HG03095 (cell line): Measurements from ENCODE around the gene ITGA6.

ENCODE experiments used
- ATAC-seq: cut with Tn5 transposase; IDR thresholded peaks from one replicate; pipeline ENCODE4 v1.9.1; 2021; ENCODE audit warnings: moderate library complexity; ENCODE audit not compliant: unreplicated experiment

Gene ITGA6

DNA sequence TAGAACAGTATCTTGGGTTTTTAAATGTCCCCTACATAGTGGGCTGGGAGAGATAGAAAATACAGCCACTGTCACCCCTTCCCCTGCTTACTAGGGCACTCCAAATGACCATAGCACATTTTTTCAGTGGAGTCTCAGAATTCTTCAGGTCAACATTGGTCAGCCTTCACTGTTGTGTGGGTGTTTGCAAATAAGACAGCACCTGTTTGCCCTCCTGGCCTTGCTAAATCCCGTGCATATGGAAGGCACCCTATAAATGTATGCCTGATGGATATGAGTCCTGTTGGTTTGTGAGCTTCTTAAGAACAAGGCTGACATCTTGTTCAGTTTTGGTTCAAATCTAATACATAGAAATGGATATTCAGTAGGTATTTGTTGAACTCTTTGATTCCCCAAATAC lies 12.5 kb downstream of the ITGA6 start:
- no peak for ATAC-seq

DNA sequence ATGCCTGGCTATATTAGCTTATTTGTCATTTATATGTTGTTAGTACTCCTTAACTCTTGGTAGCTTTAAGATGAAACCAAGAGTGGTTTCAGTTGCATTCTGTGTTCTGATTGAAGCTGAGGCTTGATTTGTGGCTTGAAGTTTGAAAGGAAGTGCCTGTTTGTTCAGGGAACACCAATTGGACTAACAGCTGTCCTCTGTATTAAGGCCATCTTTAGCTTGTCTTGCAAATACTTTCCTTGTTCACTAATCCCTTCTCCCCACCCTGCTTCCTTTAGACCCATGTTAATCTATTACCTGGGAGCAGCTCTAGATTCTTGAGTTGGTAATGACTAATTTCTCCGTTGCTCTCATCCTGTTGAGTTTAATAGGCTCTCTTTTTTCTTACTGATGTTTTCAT lies 13.4 kb downstream of the ITGA6 start:
- no peak for ATAC-seq

DNA sequence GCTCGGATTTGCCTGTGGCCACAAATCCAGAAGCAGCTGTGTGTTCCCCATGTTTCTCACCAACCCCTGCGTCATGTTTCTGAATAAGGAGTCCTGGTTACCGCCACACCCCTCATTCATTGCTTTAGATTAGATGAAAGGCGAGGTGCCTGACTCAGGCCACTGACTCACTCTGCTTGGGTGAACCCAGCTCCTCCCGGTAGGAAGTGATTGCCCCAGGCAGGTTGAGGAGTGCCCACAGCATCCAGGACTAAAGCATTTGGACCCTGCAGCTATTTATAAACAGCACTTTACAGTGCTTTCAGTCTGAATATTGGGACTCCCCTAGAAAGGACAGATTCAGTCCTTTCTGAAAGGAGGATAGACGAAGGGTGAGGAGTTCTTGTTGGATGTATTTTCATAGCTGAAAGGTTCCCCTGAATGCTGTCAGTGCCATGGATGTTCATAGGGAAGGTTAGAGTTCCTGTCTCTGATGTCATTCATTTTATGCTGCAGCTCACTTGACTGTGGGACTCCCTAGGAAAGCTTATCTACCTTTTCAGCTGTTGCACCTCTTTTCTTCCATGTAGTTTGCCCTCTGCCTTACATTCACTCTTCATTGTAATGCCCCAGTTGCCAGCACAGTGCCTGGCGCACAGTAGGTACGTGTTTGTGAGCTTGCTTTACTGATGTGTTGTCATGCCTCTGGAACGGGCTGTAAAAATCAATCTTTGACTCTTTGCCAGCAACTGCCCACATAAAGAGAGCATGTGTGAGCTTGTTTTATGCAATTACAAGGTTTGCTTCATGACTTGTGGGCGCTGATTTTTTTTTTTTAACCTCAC lies 14.9 kb downstream of the ITGA6 start:
- ATAC-seq = no peak

DNA sequence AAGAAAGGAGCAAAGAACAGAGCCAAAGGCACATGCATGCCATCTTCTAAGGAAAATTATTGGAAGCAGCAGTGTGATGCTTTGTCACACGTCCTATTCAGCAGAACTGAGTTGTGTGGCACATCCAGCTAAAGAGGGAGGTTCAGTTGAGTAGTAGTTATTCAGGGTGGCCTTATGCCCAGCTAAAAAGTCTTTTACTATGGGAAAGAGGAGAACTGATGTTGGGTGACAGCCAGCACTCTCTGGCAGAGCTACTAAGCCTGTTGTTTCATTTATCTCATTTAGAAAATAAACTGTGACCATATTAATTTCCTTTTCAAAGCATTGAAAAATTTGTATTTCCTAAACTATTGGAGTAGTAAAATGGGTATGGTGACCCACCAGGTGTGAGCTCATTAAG lies 18.5 kb downstream of the ITGA6 start:
- ATAC-seq = no peak

DNA sequence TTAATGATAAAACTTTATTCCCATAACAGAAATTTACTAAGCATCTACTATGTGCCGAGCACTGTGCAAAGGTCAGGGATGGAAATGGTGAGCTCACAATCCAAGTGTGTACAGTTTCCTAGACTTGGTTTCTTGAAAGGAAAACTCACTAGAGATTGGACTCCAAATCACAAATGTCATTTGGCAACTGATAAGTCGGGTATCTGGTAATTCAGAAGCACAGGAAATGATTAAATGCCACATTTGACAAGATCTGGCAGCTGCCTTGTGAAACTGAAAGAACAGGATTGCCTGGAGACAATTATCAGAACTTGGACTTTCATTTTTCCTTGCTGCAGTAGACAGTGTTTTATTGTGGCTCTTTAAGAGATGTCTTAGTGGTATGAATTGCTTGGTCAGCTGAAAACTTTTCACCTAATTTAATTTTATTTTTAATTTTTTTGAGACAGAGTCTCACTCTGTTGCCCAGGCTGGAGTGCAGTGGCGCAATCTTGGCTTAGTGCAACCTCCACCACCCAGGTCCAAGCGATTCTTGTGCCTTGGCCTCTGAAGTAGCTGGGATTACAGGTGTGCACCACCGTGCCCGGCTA lies 19.2 kb downstream of the ITGA6 start:
- no peak for ATAC-seq

DNA sequence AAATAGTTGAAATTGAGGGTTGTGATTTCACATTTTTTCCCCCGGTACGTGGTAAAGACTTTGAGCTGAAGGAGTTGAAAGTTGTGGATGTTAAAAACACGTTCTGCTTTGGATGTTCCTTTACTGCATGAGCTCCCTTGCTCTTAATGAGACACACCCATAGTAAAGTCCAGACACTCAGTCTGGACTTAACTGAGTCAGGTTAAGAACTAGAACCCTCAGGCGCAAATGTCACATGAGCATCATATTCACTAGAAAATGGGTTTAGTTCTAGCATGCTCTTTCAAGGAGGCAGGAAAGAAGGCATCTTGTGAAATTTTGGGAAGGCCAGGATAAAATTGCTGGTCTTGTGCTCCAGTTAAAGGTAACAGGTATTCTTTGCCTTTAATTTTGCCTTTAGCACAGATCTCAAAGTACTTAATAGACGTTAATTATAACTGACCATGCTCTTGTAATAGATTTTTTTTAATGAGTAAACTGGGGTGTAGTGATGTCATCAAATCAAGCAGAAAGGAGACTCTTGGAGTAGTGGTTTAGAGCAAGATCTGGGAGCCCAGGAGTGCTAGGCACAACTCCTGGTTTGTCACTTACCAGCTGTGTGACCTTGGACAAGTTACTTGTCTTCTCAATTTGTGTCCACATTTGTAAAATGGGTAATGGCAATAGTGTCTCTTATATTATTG lies 20.6 kb downstream of the ITGA6 start:
- ATAC-seq = no peak

- ATAC-seq = no peak
Measured at GRCh38 chr2:172448544-172449267, 21.3 kb downstream of the ITGA6 start.

- no peak for ATAC-seq
Measured at GRCh38 chr2:172449911-172450550, 22.6 kb downstream of the ITGA6 start.

GRCh38 chr2:172451923-172452322 lies 24.5 kb downstream of the ITGA6 start:
- ATAC-seq = no peak

DNA sequence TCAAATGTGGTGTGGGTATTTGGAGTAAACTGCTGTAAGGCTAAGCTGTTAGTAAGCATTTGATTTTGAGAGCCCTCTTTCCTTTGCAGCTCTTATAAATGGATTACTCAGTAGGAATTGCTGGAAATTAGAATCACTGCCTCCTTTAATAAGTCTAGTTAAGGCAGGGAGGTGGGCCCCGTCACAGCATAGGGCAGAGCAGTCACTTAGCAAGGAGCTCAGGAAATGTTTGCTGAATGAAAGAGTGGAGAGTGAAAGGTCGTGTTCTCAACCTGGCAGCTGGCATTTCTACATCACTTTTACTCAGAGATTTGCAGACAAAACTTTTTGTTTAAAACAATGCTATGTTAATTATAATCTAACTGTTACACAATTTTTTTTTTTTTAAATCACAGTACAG lies 25.5 kb downstream of the ITGA6 start:
- no peak for ATAC-seq

- no peak for ATAC-seq
Measured at GRCh38 chr2:172454404-172455120, 27.2 kb downstream of the ITGA6 start.

DNA sequence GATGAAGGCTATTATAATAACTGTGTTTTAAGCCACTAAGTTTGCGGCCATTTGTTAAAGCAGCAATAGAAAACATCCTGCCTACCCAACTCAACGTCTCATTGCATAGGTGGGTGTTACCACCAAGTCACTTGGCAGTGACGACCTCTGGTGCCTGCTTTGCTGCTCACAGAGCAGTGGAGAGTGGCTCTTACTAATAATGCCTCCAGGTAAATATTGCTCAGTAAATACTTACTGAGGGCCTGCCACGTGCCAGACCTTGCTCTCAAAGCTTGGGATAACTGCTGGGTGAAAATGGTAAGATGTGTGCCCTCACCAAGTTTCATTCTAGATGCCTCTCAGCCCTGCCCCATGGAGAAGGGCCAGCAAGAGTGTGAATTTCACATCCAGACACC lies 27.7 kb downstream of the ITGA6 start:
- ATAC-seq = no peak

DNA sequence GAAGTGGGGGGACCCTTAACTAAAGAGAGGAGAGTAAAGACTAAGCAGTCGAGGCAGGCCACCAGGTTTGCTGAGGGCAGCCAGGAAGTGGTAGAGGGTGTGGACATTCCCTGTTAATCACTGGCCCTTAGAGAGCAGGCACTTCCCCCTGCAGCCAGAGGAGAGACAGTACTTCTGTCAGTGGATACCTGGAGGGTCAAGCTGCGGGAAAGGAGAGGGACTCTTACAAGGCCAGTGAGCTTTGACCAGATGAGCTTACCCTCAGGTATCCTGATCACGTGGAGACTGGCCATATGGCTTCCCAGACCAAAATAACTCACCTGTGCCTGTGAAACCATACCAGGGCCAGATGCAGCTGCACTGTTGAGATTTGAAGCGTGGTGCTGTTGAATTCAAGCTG lies 28.6 kb downstream of the ITGA6 start:
- no peak for ATAC-seq

GRCh38 chr2:172457536-172457935 lies 30.1 kb downstream of the ITGA6 start:
- no peak for ATAC-seq

GRCh38 chr2:172458561-172459124 lies 31.3 kb downstream of the ITGA6 start:
- ATAC-seq = no peak

- ATAC-seq = no peak
Measured at GRCh38 chr2:172460780-172461201, 33.4 kb downstream of the ITGA6 start.

DNA sequence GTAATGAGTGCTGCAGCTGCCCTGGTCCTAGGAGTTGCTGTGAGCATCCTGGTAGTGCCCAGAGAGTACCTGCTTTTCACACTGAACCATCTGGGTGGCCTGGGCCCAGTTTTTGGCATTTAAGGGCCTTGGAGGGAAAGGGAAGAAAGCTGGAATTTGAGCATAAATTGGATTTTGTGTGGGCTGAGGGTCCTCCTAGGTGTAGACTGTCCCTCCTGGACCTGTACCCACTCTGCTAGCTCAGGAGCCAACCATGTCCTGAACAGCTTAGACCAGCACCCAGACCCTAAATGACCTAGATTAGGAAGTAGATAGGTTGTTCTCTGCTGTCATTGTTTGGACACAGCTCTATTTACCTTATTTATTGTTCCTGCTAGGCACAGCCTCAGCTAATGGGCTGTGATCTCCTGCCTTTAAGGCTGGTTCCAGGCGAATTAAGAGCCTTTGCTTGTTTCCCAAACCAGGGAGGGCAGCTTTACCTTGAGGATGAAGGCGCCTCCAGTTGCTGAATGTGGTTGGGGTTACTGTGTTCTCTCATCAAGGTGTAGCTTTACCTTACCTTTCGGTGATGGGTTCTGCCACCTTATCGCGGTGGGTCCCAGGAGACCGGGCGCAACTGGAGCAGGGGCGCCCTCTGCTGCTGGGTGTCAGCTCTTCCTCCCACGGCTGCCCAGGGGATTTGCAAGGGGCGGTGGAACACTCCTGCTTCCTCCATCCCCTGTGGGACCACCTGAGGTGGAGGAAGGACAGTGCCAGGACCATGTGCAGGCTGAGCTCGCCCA lies 34.4 kb downstream of the ITGA6 start:
- no peak for ATAC-seq

GRCh38 chr2:172462373-172462848 lies 35.0 kb downstream of the ITGA6 start:
- no peak for ATAC-seq

GRCh38 chr2:172462849-172463381 lies 35.5 kb downstream of the ITGA6 start:
- no peak for ATAC-seq
